ENCODE data around the gene CIAO2B.

Gene CIAO2B

GRCh38 chr16:66886321-66886720 lies 47.9 kb downstream of the CIAO2B start:
- DNase-seq (ENCODE audit: low read depth, low spot score), result no peak

- no peak for DNase-seq (ENCODE audit: low read depth, low spot score)
Observed at GRCh38 chr16:66885491-66885890, 48.7 kb downstream of the CIAO2B start.

GRCh38 chr16:66882702-66883101 lies 51.5 kb downstream of the CIAO2B start:
- no peak for DNase-seq (ENCODE audit: low read depth, low spot score)

All from brain pericyte (primary cell).